MCF 10A (cell line): ENCODE data around the gene MGMT. TPM values are rescaled to one million over a fixed set of nuclear protein-coding genes. Genes with fewer than 3 reads are reported as not detected.

Source experiments
- BruUV-seq: library from RNA; stranded (reverse); fragments of 400-500 nt; replicated peaks from 2 replicates; lab custom pipeline; 2021; lab: Mats Ljungman, UMichigan
- CTCF ChIA-PET: fragments of 300-600 bp; sonication (Branson Sonifier 250); formaldehyde crosslinking; extraction: SDS; loops from one replicate; lab custom pipeline; 2021; ENCODE audit warnings: antibody characterized with exemption, inconsistent platforms; lab: Yijun Ruan, JAX
- POLR2A ChIA-PET: fragments of 300-600, 350-650 bp; sonication (Branson Sonifier 250); formaldehyde crosslinking; extraction: SDS; loops from one replicate; lab custom pipeline; 2020; ENCODE audit warnings: antibody characterized with exemption, inconsistent platforms; lab: Yijun Ruan, JAX
- DNase-seq: peaks from one replicate; pipeline ENCODE4 v3.0.0-alpha.2; 2018; ENCODE audit not compliant: unreplicated experiment
- H3K27ac Mint-ChIP-seq: one replicate; pipeline ENCODE4 v1.8.0; 2022; ENCODE audit warnings: mild to moderate bottlenecking, low read depth, mixed read lengths; ENCODE audit not compliant: unreplicated experiment
- H3K27me3 Mint-ChIP-seq: one replicate; pipeline ENCODE4 v1.8.0; 2022; ENCODE audit warnings: mixed read lengths; ENCODE audit not compliant: insufficient read depth, unreplicated experiment
- H3K36me3 Mint-ChIP-seq: one replicate; pipeline ENCODE4 v1.8.0; 2022; ENCODE audit warnings: mild to moderate bottlenecking, moderate library complexity, mixed read lengths; ENCODE audit not compliant: insufficient read depth, unreplicated experiment
- H3K4me1 Mint-ChIP-seq: one replicate; pipeline ENCODE4 v1.8.0; 2022; ENCODE audit warnings: mixed read lengths; ENCODE audit not compliant: insufficient read depth, unreplicated experiment
- H3K4me3 Mint-ChIP-seq: one replicate; pipeline ENCODE4 v1.8.0; 2022; ENCODE audit warnings: mild to moderate bottlenecking, moderate library complexity, mixed read lengths; ENCODE audit not compliant: unreplicated experiment
- H3K9me3 Mint-ChIP-seq: one replicate; pipeline ENCODE4 v1.8.0; 2022; ENCODE audit warnings: mixed read lengths; ENCODE audit not compliant: unreplicated experiment
- CTCF ChIP-seq: fragments of 200-600 bp; IDR thresholded peaks from one replicate; pipeline ENCODE4 v1.8.0; 2022; ENCODE audit warnings: antibody characterized with exemption, mild to moderate bottlenecking; ENCODE audit not compliant: unreplicated experiment
- intact Hi-C: fragments of 100-400 bp; cut with micrococcal nuclease; formaldehyde crosslinking; loops from 2 replicates; pipeline ENCODE4 v1.14.1; 2022
- total RNA-seq: library from RNA; stranded (reverse); gene quantifications from 2 replicates; pipeline ENCODE4 v1.2.3, GENCODE V29; 2022

Gene MGMT
- total RNA-seq, 1 experiment from 2014 or later: 18.0 TPM

- POLR2A ChIA-PET: no interaction called here
- Mint-ChIP-seq H3K36me3 (peaks cover 14% of the 10 kb centered on the region), H3K27me3 (no peaks in the 10 kb centered on the region), H3K9me3 (no peaks in the 10 kb centered on the region), H3K27ac (no peak overlapping the region), H3K4me1 (no peaks in the 10 kb centered on the region), H3K4me3 (no peak overlapping the region)
- intact Hi-C loops: no loop called here
- no TSS peak for BruUV-seq
- TF ChIP-seq CTCF: no peak
- no peak for DNase-seq
- CTCF ChIA-PET: no interaction called here
Measured at GRCh38 chr10:129599160-129599559, 132.1 kb downstream of the MGMT start.

GRCh38 chr10:129601737-129602136 is 134.7 kb downstream of the MGMT start:
- DNase-seq: no peak
- intact Hi-C loops: no loop called here
- Mint-ChIP-seq H3K4me1 (no peaks in the 10 kb centered on the region), H3K27me3 (no peaks in the 10 kb centered on the region), H3K4me3 (no peak overlapping the region), H3K9me3 (no peaks in the 10 kb centered on the region), H3K27ac (no peak overlapping the region), H3K36me3 (peaks cover 12% of the 10 kb centered on the region)
- ChIA-PET CTCF (interaction anchor here (0.6 kb wide), 1 partner anchor 55 kb away, joined by 3 read pairs; no protein-coding TSS in a partner anchor), POLR2A (no interaction called here)
- BruUV-seq: no TSS peak
- no peak for TF ChIP-seq CTCF

GRCh38 chr10:129602938-129603535 is 136.0 kb downstream of the MGMT start:
- Mint-ChIP-seq H3K27ac (no peak overlapping the region), H3K4me3 (no peak overlapping the region), H3K27me3 (no peaks in the 10 kb centered on the region), H3K9me3 (no peaks in the 10 kb centered on the region), H3K36me3 (peaks cover 6% of the 10 kb centered on the region), H3K4me1 (no peaks in the 10 kb centered on the region)
- CTCF ChIA-PET: no interaction called here
- POLR2A ChIA-PET: no interaction called here
- DNase-seq: no peak
- TF ChIP-seq CTCF: no peak
- no TSS peak for BruUV-seq
- intact Hi-C loops: no loop called here

- Mint-ChIP-seq H3K27me3 (no peaks in the 10 kb centered on the region), H3K27ac (no peak overlapping the region), H3K9me3 (no peaks in the 10 kb centered on the region), H3K36me3 (peaks cover 6% of the 10 kb centered on the region), H3K4me3 (no peak overlapping the region), H3K4me1 (no peaks in the 10 kb centered on the region)
- TF ChIP-seq CTCF: no peak
- DNase-seq: no peak
- ChIA-PET CTCF (no interaction called here), POLR2A (interaction anchor here (0.7 kb wide), 1 partner anchor 238 kb away, joined by 3 read pairs; no protein-coding TSS in a partner anchor)
- intact Hi-C loops: no loop called here
- BruUV-seq: no TSS peak
Measured at GRCh38 chr10:129604333-129605032, 137.4 kb downstream of the MGMT start.
